ENCODE results near the gene PDE1C.
A peak's percentile ranks its signal among the peaks of the same experiment; 100 is the strongest.
"Not testable (repeated sequence)": the region's sequence is repeated elsewhere in the genome, so short reads cannot be mapped to it uniquely, and the experiment has no call there.

Gene PDE1C

GRCh38 chr7:31887006-31887405 is 183.2 kb downstream of the PDE1C start:
- no peak for DNase-seq

GRCh38 chr7:31885171-31885570 is 185.0 kb downstream of the PDE1C start:
- no peak for DNase-seq

GRCh38 chr7:31883761-31884164 is 186.4 kb downstream of the PDE1C start:
- DNase-seq, result no peak

GRCh38 chr7:31882187-31882586 is 188.0 kb downstream of the PDE1C start:
- peak; percentile 35 for DNase-seq

- DNase-seq, result no peak
Measured at GRCh38 chr7:31878875-31879274, 191.3 kb downstream of the PDE1C start.

GRCh38 chr7:31875424-31875823 is 194.8 kb downstream of the PDE1C start:
- no peak for DNase-seq

- no peak for DNase-seq
Measured at GRCh38 chr7:31874631-31875386, 195.4 kb downstream of the PDE1C start.

GRCh38 chr7:31873816-31874597 is 196.2 kb downstream of the PDE1C start:
- no peak for DNase-seq

GRCh38 chr7:31872545-31873370 is 197.4 kb downstream of the PDE1C start:
- DNase-seq, result no peak

GRCh38 chr7:31864646-31865045 is 205.6 kb downstream of the PDE1C start:
- DNase-seq, result no peak

GRCh38 chr7:31860925-31861324 is 209.3 kb downstream of the PDE1C start:
- no peak for DNase-seq

- DNase-seq, result no peak
Measured at GRCh38 chr7:31858055-31858454, 212.2 kb downstream of the PDE1C start.

GRCh38 chr7:31857172-31857571 is 213.0 kb downstream of the PDE1C start:
- no peak for DNase-seq

- no peak for DNase-seq
Measured at GRCh38 chr7:31856337-31856736, 213.9 kb downstream of the PDE1C start.

GRCh38 chr7:31855530-31855929 is 214.7 kb downstream of the PDE1C start:
- DNase-seq, result no peak

- no peak for DNase-seq
Measured at GRCh38 chr7:31853380-31853779, 216.8 kb downstream of the PDE1C start.

GRCh38 chr7:31852462-31852861 is 217.7 kb downstream of the PDE1C start:
- DNase-seq, result no peak

- DNase-seq, result no peak
Measured at GRCh38 chr7:31851119-31851518, 219.1 kb downstream of the PDE1C start.

GRCh38 chr7:31850601-31851000 is 219.6 kb downstream of the PDE1C start:
- no peak for DNase-seq

GRCh38 chr7:31850066-31850465 is 220.1 kb downstream of the PDE1C start:
- DNase-seq, result no peak

GRCh38 chr7:31835471-31835870 is 234.7 kb downstream of the PDE1C start:
- no peak for DNase-seq

- DNase-seq, result not testable (repeated sequence)
Measured at GRCh38 chr7:31833625-31834024, 236.6 kb downstream of the PDE1C start.

- DNase-seq, result no peak
Measured at GRCh38 chr7:31828520-31828919, 241.7 kb downstream of the PDE1C start.
